K562 (cell line): ENCODE measurements around the gene SLC6A14.

ENCODE experiments used
- ASH1L ChIP-seq: fragments of 450-650 bp; IDR thresholded peaks from 2 replicates; pipeline ENCODE4 v1.6.1; 2018; ENCODE audit warnings: borderline replicate concordance, mild to moderate bottlenecking, low read depth; ENCODE audit not compliant: partially characterized antibody
- ETV6 ChIP-seq, 3 experiments: fragments of 150-350 bp in 1 of 3; sonication (generic) in 1 of 3; formaldehyde crosslinking in 1 of 3; IDR thresholded peaks; 2 replicates each; pipeline versions ENCODE4 v1.6.1 to v1.8.0; 2014 to 2022; ENCODE audit warnings: borderline replicate concordance in 2 of 3, low read depth in 2 of 3, antibody characterized with exemption in 1 of 3, low read length in 1 of 3, mild to moderate bottlenecking in 1 of 3, missing genetic modification reagents in 1 of 3
- IRF2 ChIP-seq: sonication (generic); formaldehyde crosslinking; IDR thresholded peaks from 2 replicates; pipeline ENCODE4 v1.8.1; 2022; ENCODE audit warnings: mild to moderate bottlenecking, missing genetic modification reagents
- POLR2A ChIP-seq: fragments of 450-650 bp; conservative IDR thresholded peaks from 2 replicates; pipeline ENCODE4 v1.6.1; 2016
- POLR2AphosphoS5 ChIP-seq: IDR thresholded peaks from 2 replicates; pipeline ENCODE4 v1.6.1; 2011; ENCODE audit warnings: mild to moderate bottlenecking, low read depth, low read length, moderate library complexity; ENCODE audit not compliant: control insufficient read depth, insufficient read depth
- RBM34 ChIP-seq: fragments of 200-400 bp; formaldehyde crosslinking; IDR thresholded peaks from 2 replicates; pipeline ENCODE4 v1.6.1; 2018; ENCODE audit warnings: low read length, borderline replicate concordance; ENCODE audit not compliant: insufficient read depth
- SMAD4 ChIP-seq: fragments of 250-450 bp; sonication (Bioruptor Pico); conservative IDR thresholded peaks from 2 replicates; pipeline ENCODE4 v1.8.0; 2021; ENCODE audit warnings: inconsistent platforms, mild to moderate bottlenecking, moderate library complexity
- SOX6 ChIP-seq: fragments of 450-650 bp; IDR thresholded peaks from 2 replicates; pipeline ENCODE4 v1.6.1; 2014; ENCODE audit warnings: mild to moderate bottlenecking
- SP1 ChIP-seq: sonication (generic); formaldehyde crosslinking; IDR thresholded peaks from 2 replicates; pipeline ENCODE4 v1.8.1; 2022; ENCODE audit warnings: mild to moderate bottlenecking, missing genetic modification reagents
- TAF1 ChIP-seq: IDR thresholded peaks from 2 replicates; pipeline ENCODE4 v1.6.1; 2011; ENCODE audit warnings: mild to moderate bottlenecking, low read length, moderate library complexity; ENCODE audit not compliant: insufficient read depth, control insufficient read depth, severe bottlenecking; ENCODE audit errors: extremely low read depth
- UBTF ChIP-seq, 2 experiments: IDR thresholded peaks; 2 replicates each; pipeline ENCODE4 v1.6.1; 2012; ENCODE audit warnings: improper control_type of control experiment in 2 of 2, low read depth in 2 of 2, low read length in 2 of 2, borderline replicate concordance in 1 of 2
- TF ChIP-seq, protein P1 (sequence below), 3 experiments: IDR thresholded peaks in 2 of 3; conservative IDR thresholded peaks in 1 of 3; 2 replicates each; pipeline ENCODE4 v1.5.1; 2011 to 2012; ENCODE audit warnings: low read length in 3 of 3, mild to moderate bottlenecking in 3 of 3, control low read depth in 2 of 3, improper control_type of control experiment in 1 of 3, inconsistent platforms in 1 of 3, low read depth in 1 of 3, mixed read lengths in 1 of 3, moderate library complexity in 1 of 3; ENCODE audit not compliant: insufficient read depth in 2 of 3

DNA sequence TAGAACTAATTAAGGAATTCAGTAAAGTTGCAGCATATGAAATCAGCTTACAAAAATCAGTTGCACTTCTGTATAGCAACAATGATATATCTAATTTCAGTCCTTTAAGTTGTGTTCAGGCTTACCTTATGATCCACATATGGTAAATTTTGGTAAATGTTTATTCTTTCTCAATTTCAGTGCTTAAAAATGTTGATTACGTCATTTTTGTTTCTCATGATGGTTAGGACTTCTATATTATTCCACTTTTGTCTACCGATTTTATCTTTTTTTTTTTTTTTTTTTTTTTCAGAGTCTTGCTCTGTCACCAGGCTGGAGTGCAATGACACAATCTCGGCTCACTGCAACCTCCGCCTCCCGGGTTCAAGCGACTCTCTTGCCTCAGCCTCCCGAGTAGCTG, 40.7 kb upstream of the SLC6A14 start:
- TF ChIP-seq POLR2AphosphoS5: no peak
- TF ChIP-seq, protein P1, sequence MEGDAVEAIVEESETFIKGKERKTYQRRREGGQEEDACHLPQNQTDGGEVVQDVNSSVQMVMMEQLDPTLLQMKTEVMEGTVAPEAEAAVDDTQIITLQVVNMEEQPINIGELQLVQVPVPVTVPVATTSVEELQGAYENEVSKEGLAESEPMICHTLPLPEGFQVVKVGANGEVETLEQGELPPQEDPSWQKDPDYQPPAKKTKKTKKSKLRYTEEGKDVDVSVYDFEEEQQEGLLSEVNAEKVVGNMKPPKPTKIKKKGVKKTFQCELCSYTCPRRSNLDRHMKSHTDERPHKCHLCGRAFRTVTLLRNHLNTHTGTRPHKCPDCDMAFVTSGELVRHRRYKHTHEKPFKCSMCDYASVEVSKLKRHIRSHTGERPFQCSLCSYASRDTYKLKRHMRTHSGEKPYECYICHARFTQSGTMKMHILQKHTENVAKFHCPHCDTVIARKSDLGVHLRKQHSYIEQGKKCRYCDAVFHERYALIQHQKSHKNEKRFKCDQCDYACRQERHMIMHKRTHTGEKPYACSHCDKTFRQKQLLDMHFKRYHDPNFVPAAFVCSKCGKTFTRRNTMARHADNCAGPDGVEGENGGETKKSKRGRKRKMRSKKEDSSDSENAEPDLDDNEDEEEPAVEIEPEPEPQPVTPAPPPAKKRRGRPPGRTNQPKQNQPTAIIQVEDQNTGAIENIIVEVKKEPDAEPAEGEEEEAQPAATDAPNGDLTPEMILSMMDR (IDR thresholded peaks at IDR 0.05 in 2 of 3, conservative IDR thresholded peaks at IDR 0.05 in 1 of 3; ENCODE audit: insufficient read depth in 2 of 3, low read depth in 1 of 3, low read length in 3 of 3): no peak
- no peak for TF ChIP-seq SMAD4
- TF ChIP-seq RBM34: no peak
- TF ChIP-seq SP1: no peak
- no peak for TF ChIP-seq POLR2A
- no peak for TF ChIP-seq UBTF (IDR thresholded peaks at IDR 0.05; ENCODE audit: borderline replicate concordance in 1 of 2, low read depth in 2 of 2, low read length in 2 of 2)
- no peak for TF ChIP-seq TAF1
- TF ChIP-seq ASH1L: no peak
- TF ChIP-seq IRF2 (CRISPR knock-in tag): no peak
- TF ChIP-seq SOX6: no peak
- no peak for TF ChIP-seq ETV6 (IDR thresholded peaks at IDR 0.05; ENCODE audit: borderline replicate concordance in 1 of 2, low read depth in 2 of 2, low read length in 1 of 2)
- TF ChIP-seq ETV6 (CRISPR knock-in tag; IDR thresholded peaks at IDR 0.05; ENCODE audit: borderline replicate concordance): no peak
